OCI-LY3 (cell line): Measurements from ENCODE around the gene ZSCAN2.
A peak's percentile ranks its signal among the peaks of the same experiment; 100 is the strongest.
"Not testable (repeated sequence)": the region's sequence is repeated elsewhere in the genome, so short reads cannot be mapped to it uniquely, and the experiment has no call there.

Experiments used
- H2AFZ ChIP-seq: fragments of 200-600, 300-600 bp; shearing (Covaris generic); 2 replicates; pipeline ENCODE4 v1.6.0; 2014; ENCODE audit warnings: antibody characterized with exemption, low read depth, low read length
- H3K27ac ChIP-seq: fragments of 200-600, 300-600 bp; sonication (generic); 2 replicates; pipeline ENCODE4 v1.5.1; 2014; ENCODE audit warnings: mild to moderate bottlenecking, low read length, moderate library complexity, mixed read lengths
- H3K27me3 ChIP-seq: fragments of 200-600, 300-600 bp; sonication (generic); 2 replicates; pipeline ENCODE4 v1.6.1; 2014; ENCODE audit warnings: low read depth, low read length, mixed read lengths
- H3K36me3 ChIP-seq: fragments of 200-600, 300-600 bp; sonication (generic); replicated peaks from 2 replicates; pipeline ENCODE3; 2014; ENCODE audit warnings: low read depth, low read length, mixed read lengths
- H3K4me1 ChIP-seq: fragments of 300-600, 200-600 bp; sonication (generic); 2 replicates; pipeline ENCODE4 v1.6.1; 2014; ENCODE audit warnings: low read length, mixed read lengths
- H3K4me2 ChIP-seq: fragments of 200-600, 300-600 bp; sonication (generic); 2 replicates; pipeline ENCODE4 v1.6.1; 2014; ENCODE audit warnings: low read length, mixed read lengths
- H3K4me3 ChIP-seq: fragments of 300-600, 200-600 bp; sonication (generic); 2 replicates; pipeline ENCODE4 v1.5.1; 2014; ENCODE audit warnings: antibody characterized with exemption, mild to moderate bottlenecking, low read length, moderate library complexity
- H3K79me2 ChIP-seq: fragments of 300-600, 200-600 bp; shearing (Covaris generic); 2 replicates; pipeline ENCODE4 v1.6.1; 2014; ENCODE audit warnings: mild to moderate bottlenecking, low read length, mixed read lengths
- H3K9ac ChIP-seq: fragments of 300-600, 200-600 bp; shearing (Covaris generic); 2 replicates; pipeline ENCODE4 v1.6.0; 2014; ENCODE audit warnings: mild to moderate bottlenecking, low read length, moderate library complexity
- H3K9me3 ChIP-seq: fragments of 200-600, 300-600 bp; shearing (Covaris generic); 2 replicates; pipeline ENCODE4 v1.6.1; 2014; ENCODE audit warnings: low read length, mixed read lengths; ENCODE audit not compliant: insufficient read depth
- H4K20me1 ChIP-seq: fragments of 200-600, 300-600 bp; sonication (generic); 2 replicates; pipeline ENCODE4 v1.6.1; 2016; ENCODE audit warnings: low read length, mixed read lengths; ENCODE audit not compliant: insufficient read depth
- CTCF ChIP-seq: fragments of 200-600, 300-600 bp; sonication (generic); IDR thresholded peaks from 2 replicates; pipeline ENCODE4 v1.5.1; 2014; ENCODE audit warnings: antibody characterized with exemption, low read length, low read depth
- EZH2phosphoT487 ChIP-seq: fragments of 200-600 bp; shearing (Covaris generic); IDR thresholded peaks from 2 replicates; pipeline ENCODE4 v1.6.1; 2018; ENCODE audit warnings: antibody characterized with exemption, mixed run types, low read depth

ZSCAN2 gene

GRCh38 chr15:84582583-84583157 is 18.1 kb upstream of the ZSCAN2 start:
- no peaks in the 10 kb centered on the region for H3K79me2 ChIP-seq
- no peak overlapping the region for H3K9ac ChIP-seq
- no peak for TF ChIP-seq EZH2phosphoT487
- no peak for TF ChIP-seq CTCF
- H3K4me2 ChIP-seq: no peak overlapping the region
- no peak overlapping the region for H3K27ac ChIP-seq
- no peaks in the 10 kb centered on the region for H3K9me3 ChIP-seq
- H4K20me1 ChIP-seq: no peaks in the 10 kb centered on the region
- H2AFZ ChIP-seq: no peak overlapping the region
- H3K27me3 ChIP-seq: peaks cover 9% of the 10 kb centered on the region; the same call in 1 of the 2 replicates
- no peak overlapping the region for H3K4me3 ChIP-seq
- H3K36me3 ChIP-seq: no peaks in the 10 kb centered on the region
- H3K4me1 ChIP-seq: peaks cover 2% of the 10 kb centered on the region; the same call in 1 of the 2 replicates

- not testable (repeated sequence) for H3K4me3 ChIP-seq, H3K27me3 ChIP-seq, H4K20me1 ChIP-seq, H3K4me1 ChIP-seq, H3K27ac ChIP-seq, H3K36me3 ChIP-seq, H3K79me2 ChIP-seq, H3K9me3 ChIP-seq, H3K9ac ChIP-seq, H3K4me2 ChIP-seq, H2AFZ ChIP-seq
Observed at GRCh38 chr15:84583921-84584320, 16.9 kb upstream of the ZSCAN2 start.

GRCh38 chr15:84586696-84587095 is 14.1 kb upstream of the ZSCAN2 start:
- Histone ChIP-seq H4K20me1 (no peaks in the 10 kb centered on the region), H3K27ac (no peak overlapping the region), H3K27me3 (peaks cover 21% of the 10 kb centered on the region), H3K4me1 (peaks cover 3% of the 10 kb centered on the region; the same call in 1 of the 2 replicates), H3K36me3 (no peaks in the 10 kb centered on the region), H2AFZ (no peak overlapping the region), H3K9ac (no peak overlapping the region), H3K4me2 (no peak overlapping the region), H3K79me2 (no peaks in the 10 kb centered on the region), H3K4me3 (no peak overlapping the region), H3K9me3 (no peaks in the 10 kb centered on the region)
- TF ChIP-seq EZH2phosphoT487: no peak
- no peak for TF ChIP-seq CTCF

GRCh38 chr15:84588053-84588874 is 12.5 kb upstream of the ZSCAN2 start:
- H2AFZ ChIP-seq: peak overlapping the region; percentile 88; the same call in 1 of the 2 replicates
- H3K9me3 ChIP-seq: no peaks in the 10 kb centered on the region
- no peaks in the 10 kb centered on the region for H3K36me3 ChIP-seq
- H3K27me3 ChIP-seq: peaks cover 29% of the 10 kb centered on the region
- H3K4me3 ChIP-seq: peak overlapping the region; percentile 74
- TF ChIP-seq CTCF: peak; percentile 61
- TF ChIP-seq EZH2phosphoT487: no peak
- no peak overlapping the region for H3K27ac ChIP-seq
- H3K79me2 ChIP-seq: no peaks in the 10 kb centered on the region
- H3K4me2 ChIP-seq: peak overlapping the region; percentile 92
- peaks cover 3% of the 10 kb centered on the region; the same call in 1 of the 2 replicates for H3K4me1 ChIP-seq
- H4K20me1 ChIP-seq: no peaks in the 10 kb centered on the region
- peak overlapping the region; percentile 45; the same call in 1 of the 2 replicates for H3K9ac ChIP-seq
